HepG2 (cell line): ENCODE measurements around the gene UBE2Q1. TPM values are rescaled to one million over a fixed set of nuclear protein-coding genes. Genes with fewer than 3 reads are reported as not detected.

Source experiments
- DDIT3 ChIP-seq: sonication (generic); formaldehyde crosslinking; IDR thresholded peaks from 2 replicates; pipeline ENCODE4 v1.4.0; 2020; ENCODE audit warnings: mild to moderate bottlenecking, missing genetic modification reagents
- HBP1 ChIP-seq: IDR thresholded peaks from 2 replicates; pipeline ENCODE4 v1.6.1; 2016; ENCODE audit warnings: low read depth, control low read depth
- HOXA9 ChIP-seq: sonication (generic); formaldehyde crosslinking; IDR thresholded peaks from 2 replicates; pipeline ENCODE4 v1.8.1; 2022; ENCODE audit warnings: missing genetic modification reagents, mild to moderate bottlenecking, moderate library complexity, borderline replicate concordance
- KDM3A ChIP-seq: IDR thresholded peaks from 2 replicates; pipeline ENCODE4 v1.6.1; 2018; ENCODE audit warnings: low read depth, missing compliant biosample characterization
- MAF1 ChIP-seq: sonication (generic); formaldehyde crosslinking; IDR thresholded peaks from 2 replicates; pipeline ENCODE4 v1.5.0; 2020; ENCODE audit warnings: missing genetic modification reagents, borderline replicate concordance
- NFIC ChIP-seq: IDR thresholded peaks from 2 replicates; pipeline ENCODE4 v1.6.1; 2012; ENCODE audit warnings: mild to moderate bottlenecking, low read length, inconsistent platforms
- PCBP2 ChIP-seq: fragments of 200-400 bp; formaldehyde crosslinking; optimal IDR thresholded peaks from 2 replicates; pipeline ENCODE3; 2018; ENCODE audit warnings: low read length, low read depth; ENCODE audit not compliant: poor library complexity, severe bottlenecking
- POGK ChIP-seq: sonication (generic); formaldehyde crosslinking; conservative IDR thresholded peaks from 2 replicates; pipeline ENCODE4 v1.8.0; 2022; ENCODE audit warnings: mild to moderate bottlenecking, moderate library complexity, missing genetic modification reagents
- RARG ChIP-seq: sonication (generic); formaldehyde crosslinking; IDR thresholded peaks from 2 replicates; pipeline ENCODE4 v1.4.0; 2020; ENCODE audit warnings: low read depth, mild to moderate bottlenecking, missing genetic modification reagents
- RELA ChIP-seq: sonication (generic); formaldehyde crosslinking; IDR thresholded peaks from 2 replicates; pipeline ENCODE4 v1.4.0; 2020; ENCODE audit warnings: missing genetic modification reagents
- SMARCC2 ChIP-seq: fragments of 450-650 bp; IDR thresholded peaks from 2 replicates; pipeline ENCODE4 v1.6.1; 2017; ENCODE audit warnings: antibody characterized with exemption, mild to moderate bottlenecking
- SOX13 ChIP-seq, 3 experiments: fragments of 450-650 bp in 1 of 3; sonication (generic) in 1 of 3; formaldehyde crosslinking in 1 of 3; IDR thresholded peaks in 2 of 3; conservative IDR thresholded peaks in 1 of 3; 2 replicates each; pipeline versions ENCODE4 v1.5.0 to v1.6.1; 2016 to 2020; ENCODE audit warnings: antibody characterized with exemption in 1 of 3, mild to moderate bottlenecking in 1 of 3, missing compliant biosample characterization in 1 of 3, missing genetic modification reagents in 1 of 3, moderate library complexity in 1 of 3
- TFDP2 ChIP-seq: sonication (generic); formaldehyde crosslinking; IDR thresholded peaks from 2 replicates; pipeline ENCODE4 v1.4.0; 2020; ENCODE audit warnings: missing genetic modification reagents
- U2AF1 ChIP-seq: fragments of 200-400 bp; formaldehyde crosslinking; optimal IDR thresholded peaks from 2 replicates; pipeline ENCODE3; 2017; ENCODE audit warnings: mild to moderate bottlenecking, low read depth, low read length
- UBTF ChIP-seq: sonication (generic); formaldehyde crosslinking; IDR thresholded peaks from 2 replicates; pipeline ENCODE4 v1.4.0; 2020; ENCODE audit warnings: mild to moderate bottlenecking, missing genetic modification reagents
- ZBTB20 ChIP-seq: sonication (generic); formaldehyde crosslinking; IDR thresholded peaks from 2 replicates; pipeline ENCODE4 v1.8.1; 2023; ENCODE audit warnings: missing genetic modification reagents, low read depth, mild to moderate bottlenecking, borderline replicate concordance
- ZNF263 ChIP-seq: sonication (generic); formaldehyde crosslinking; IDR thresholded peaks from 2 replicates; pipeline ENCODE4 v1.4.0; 2020; ENCODE audit warnings: missing genetic modification reagents
- ZNF558 ChIP-seq: sonication (generic); formaldehyde crosslinking; IDR thresholded peaks from 2 replicates; pipeline ENCODE4 v1.9.0; 2022; ENCODE audit warnings: mild to moderate bottlenecking, missing genetic modification reagents, borderline replicate concordance
- ZNF737 ChIP-seq: sonication (generic); formaldehyde crosslinking; IDR thresholded peaks from 2 replicates; pipeline ENCODE4 v1.5.0; 2020; ENCODE audit warnings: missing genetic modification reagents, mild to moderate bottlenecking, borderline replicate concordance
- ZNF816 ChIP-seq: sonication (generic); formaldehyde crosslinking; IDR thresholded peaks from 2 replicates; pipeline ENCODE4 v1.8.0; 2022; ENCODE audit warnings: missing genetic modification reagents, mild to moderate bottlenecking, borderline replicate concordance
- polyA plus RNA-seq, 8 experiments: library from polyadenylated mRNA; depleted of rRNA in 3 of 8; stranded (reverse) in 7 of 8; unstranded in 1 of 8; fragments of >200 nt; fragmentation: Illumina TruSeq in 4 of 8; extraction: Trizol in 4 of 8; gene quantifications; 2 replicates each; pipeline versions ENCODE4 v1.2.1 to v1.2.3, GENCODE V29; 2011 to 2016; ENCODE audit warnings: low read depth in 4 of 8, missing spikeins in 1 of 8, mixed read lengths in 1 of 8; ENCODE audit not compliant: insufficient read depth in 1 of 8
- total RNA-seq, 5 experiments: library from RNA; depleted of rRNA; stranded (reverse); fragments of >200 nt; fragmentation: Illumina TruSeq; extraction: Trizol; gene quantifications; 2 replicates each; pipeline ENCODE4 v1.2.3, GENCODE V29; 2016; ENCODE audit warnings: low read depth in 1 of 5

The UBE2Q1 gene
- total and polyA plus RNA-seq, 2 of the 13 experiments (the other 11 are each of a cell fraction or from before 2014, with no cell fraction given): 11.7 to 41.7 TPM

GRCh38 chr1:154567386-154568156 is 9.1 kb upstream of the UBE2Q1 start, which contains the start of gene CHRNB2 (continued):
- no peak for TF ChIP-seq NFIC
- peak; percentile 52; the same call in 1 of the 2 replicates for TF ChIP-seq TFDP2 (CRISPR knock-in tag)
- peak; percentile 81; the same call in 1 of the 2 replicates for TF ChIP-seq RELA (CRISPR knock-in tag)
- TF ChIP-seq ZNF737 (CRISPR knock-in tag): no peak
- peak; percentile 43; the same call in 1 of the 2 replicates for TF ChIP-seq KDM3A (CRISPR knock-in tag)
- TF ChIP-seq ZNF816 (CRISPR knock-in tag): peak; percentile 94; the same call in 1 of the 2 replicates
- TF ChIP-seq ZNF263: peak; percentile 77
- no peak for TF ChIP-seq SOX13 (IDR thresholded peaks at IDR 0.05)
- TF ChIP-seq SOX13 (CRISPR knock-in tag; conservative IDR thresholded peaks at IDR 0.05 in 1 of 2, IDR thresholded peaks at IDR 0.05 in 1 of 2): peak in 1 of 2 experiments; percentile 70; a peak in 2 of 4 replicates
- no peak for TF ChIP-seq U2AF1
- peak; percentile 56; the same call in 1 of the 2 replicates for TF ChIP-seq ZBTB20
- TF ChIP-seq SMARCC2: no peak
- peak; percentile 74; the same call in 1 of the 2 replicates for TF ChIP-seq MAF1 (CRISPR knock-in tag)
- TF ChIP-seq ZNF558 (CRISPR knock-in tag): peak; percentile 88; the same call in 1 of the 2 replicates
- no peak for TF ChIP-seq RARG (CRISPR knock-in tag)
- peak; percentile 94; the same call in 1 of the 2 replicates for TF ChIP-seq HOXA9 (CRISPR knock-in tag)
- peak; percentile 98 for TF ChIP-seq POGK
- TF ChIP-seq PCBP2: no peak
- TF ChIP-seq UBTF (CRISPR knock-in tag): peak; percentile 76; the same call in 1 of the 2 replicates
- no peak for TF ChIP-seq DDIT3
- TF ChIP-seq HBP1 (CRISPR knock-in tag): peak; percentile 95
